C4-2B (cell line): Measurements from ENCODE around the gene TUBA1B.

ENCODE experiments used
- H3K27ac ChIP-seq: fragments of 450-650 bp; 2 replicates; pipeline ENCODE4 v1.5.1; 2017
- ZFX ChIP-seq: fragments of 450-650 bp; IDR thresholded peaks from 2 replicates; pipeline ENCODE4 v1.6.1; 2017
- TF ChIP-seq, protein P1 (sequence below): fragments of 450-650 bp; conservative IDR thresholded peaks from 2 replicates; pipeline ENCODE4 v1.5.1; 2017; ENCODE audit warnings: mild to moderate bottlenecking

The TUBA1B gene

DNA sequence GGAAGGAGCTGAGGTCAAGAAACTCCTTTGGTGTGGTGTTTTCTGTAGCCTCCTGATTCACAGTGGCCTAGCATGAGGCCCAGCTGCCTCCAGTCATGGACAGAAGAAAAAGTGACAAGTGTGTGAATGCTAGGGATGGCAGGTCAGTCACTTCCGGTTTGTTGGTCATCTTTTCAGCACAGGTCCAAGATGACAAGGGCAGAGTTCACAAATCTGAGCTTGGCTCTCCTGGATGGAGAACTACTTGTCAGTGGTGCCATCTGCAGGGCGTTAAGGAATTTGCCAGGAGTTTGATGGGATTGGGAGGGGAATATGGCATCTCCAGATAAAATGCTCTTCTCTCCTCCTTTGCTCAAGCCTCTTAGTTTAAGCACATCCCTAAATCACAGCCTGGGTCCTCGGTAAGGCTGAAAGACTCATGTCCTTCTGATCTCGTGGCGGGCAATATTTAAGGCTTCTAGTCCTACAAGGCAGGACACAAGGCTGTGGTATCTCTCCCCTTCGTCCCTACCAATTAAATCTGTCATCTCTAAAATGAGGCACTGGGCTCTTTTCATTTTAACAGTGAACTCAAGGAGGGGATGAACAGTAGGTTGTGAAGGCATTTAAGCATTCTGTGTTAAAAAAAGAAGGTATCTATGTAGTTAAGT, 10.0 kb downstream of the TUBA1B start:
- no peak overlapping the region for H3K27ac ChIP-seq
- TF ChIP-seq, protein P1, sequence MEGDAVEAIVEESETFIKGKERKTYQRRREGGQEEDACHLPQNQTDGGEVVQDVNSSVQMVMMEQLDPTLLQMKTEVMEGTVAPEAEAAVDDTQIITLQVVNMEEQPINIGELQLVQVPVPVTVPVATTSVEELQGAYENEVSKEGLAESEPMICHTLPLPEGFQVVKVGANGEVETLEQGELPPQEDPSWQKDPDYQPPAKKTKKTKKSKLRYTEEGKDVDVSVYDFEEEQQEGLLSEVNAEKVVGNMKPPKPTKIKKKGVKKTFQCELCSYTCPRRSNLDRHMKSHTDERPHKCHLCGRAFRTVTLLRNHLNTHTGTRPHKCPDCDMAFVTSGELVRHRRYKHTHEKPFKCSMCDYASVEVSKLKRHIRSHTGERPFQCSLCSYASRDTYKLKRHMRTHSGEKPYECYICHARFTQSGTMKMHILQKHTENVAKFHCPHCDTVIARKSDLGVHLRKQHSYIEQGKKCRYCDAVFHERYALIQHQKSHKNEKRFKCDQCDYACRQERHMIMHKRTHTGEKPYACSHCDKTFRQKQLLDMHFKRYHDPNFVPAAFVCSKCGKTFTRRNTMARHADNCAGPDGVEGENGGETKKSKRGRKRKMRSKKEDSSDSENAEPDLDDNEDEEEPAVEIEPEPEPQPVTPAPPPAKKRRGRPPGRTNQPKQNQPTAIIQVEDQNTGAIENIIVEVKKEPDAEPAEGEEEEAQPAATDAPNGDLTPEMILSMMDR: peak; percentile 79
- no peak for TF ChIP-seq ZFX

DNA sequence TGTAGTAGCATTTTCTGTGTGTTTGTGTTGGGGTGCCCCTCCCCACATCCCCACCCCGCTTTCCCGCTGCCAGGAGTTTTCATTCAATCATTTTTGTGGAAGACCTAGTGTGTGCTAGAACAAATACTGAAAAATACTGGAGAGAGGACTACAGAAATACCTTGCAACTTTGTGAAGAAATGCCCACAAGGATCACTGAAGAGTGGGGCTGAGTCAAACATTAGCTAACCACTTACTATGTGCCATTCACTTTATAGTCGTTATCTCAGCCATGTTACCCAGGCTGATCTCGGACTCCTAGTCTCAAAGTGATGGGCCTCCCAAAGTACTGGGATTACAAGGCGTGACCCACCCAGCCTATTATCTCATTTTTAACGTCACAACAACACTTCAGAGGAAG, 20.0 kb downstream of the TUBA1B start:
- peak overlapping the region; percentile 67 for H3K27ac ChIP-seq
- no peak for TF ChIP-seq ZFX
- TF ChIP-seq, protein P1: no peak

DNA sequence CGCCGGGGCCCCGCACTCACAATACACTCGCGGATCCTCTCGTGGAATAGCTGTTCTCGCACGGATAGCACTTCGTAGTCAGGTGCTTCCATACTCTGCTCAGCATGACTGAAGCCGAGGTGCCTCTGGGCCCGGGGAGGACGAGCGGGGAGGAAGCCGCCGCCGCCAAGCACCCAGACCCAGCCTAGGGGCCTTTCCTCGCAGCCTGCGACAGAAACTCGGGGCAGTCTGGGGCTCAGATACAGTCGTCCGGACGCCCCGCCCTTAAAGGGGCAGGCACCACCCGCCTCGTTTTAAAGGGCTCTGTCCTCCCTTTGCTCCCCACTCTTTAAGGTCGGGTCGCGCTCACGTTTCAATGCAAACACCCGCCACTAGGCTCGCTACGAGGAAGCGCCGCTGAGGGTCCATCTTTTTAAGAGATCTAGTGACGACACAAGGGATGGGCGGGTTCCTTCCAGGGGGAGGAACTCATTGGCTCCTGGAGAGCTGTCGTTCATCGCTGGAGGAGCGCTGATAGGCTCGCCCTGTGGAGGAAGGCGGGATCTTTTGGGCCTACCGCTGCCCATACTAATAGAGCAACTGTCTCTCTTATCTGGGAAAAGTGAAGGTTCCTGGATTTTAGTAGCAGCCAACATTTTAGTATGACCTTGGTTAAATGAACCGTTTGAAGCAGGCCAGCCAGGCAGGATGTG, 20.6 kb downstream of the TUBA1B start, which contains the start of gene LMBR1L:
LMBR1L (minus strand) TSS at position 384 of the 692 bp plus-strand sequence; CDS start at position 92, 292 bp downstream.
- TF ChIP-seq ZFX: 0 out of 2 replicates have a peak, but pooled peaks have one; percentile 21
- TF ChIP-seq, protein P1: no peak; the same call in 1 of the 2 replicates
- H3K27ac ChIP-seq: peak within 1 kb of the TSS; percentile 67

DNA sequence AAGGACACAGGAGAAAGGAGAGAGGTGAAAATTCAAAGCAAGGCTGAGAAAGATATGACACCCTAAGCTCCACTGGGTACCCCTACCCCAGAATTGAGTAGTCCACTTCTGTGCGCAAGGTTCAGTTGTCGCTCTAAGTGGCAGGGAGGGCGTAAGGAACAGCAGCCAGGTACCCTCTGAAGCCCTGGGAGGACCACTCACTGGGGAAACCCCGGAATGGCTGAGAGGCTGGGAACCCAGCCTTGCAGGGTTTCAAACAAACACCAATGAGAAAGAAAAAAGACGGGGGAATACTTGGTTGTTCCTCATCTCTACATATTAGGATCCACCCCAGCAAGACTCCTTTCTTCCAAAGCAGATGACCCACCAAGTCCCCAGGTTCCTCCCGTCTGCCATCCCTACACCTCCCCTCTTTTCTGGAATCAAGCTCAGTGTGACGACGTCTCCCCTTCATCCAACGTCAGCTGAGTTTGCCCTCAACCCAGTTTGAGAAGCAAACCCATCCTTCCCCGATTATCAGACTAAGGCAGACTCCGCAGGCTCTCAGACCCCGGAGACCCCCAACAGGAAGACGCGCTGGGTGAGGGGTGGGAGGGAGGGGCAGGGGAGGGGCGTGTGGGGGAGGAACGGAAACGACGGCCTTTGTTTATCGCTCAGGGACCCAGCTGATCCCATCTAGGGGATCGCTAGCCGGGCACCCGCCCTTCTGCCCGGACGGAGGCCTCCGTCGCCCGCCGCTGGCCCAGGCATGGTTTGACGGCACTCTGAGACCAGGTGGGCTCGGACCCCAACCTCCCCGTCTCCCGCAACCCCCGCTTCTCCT, 21.3 kb downstream of the TUBA1B start:
- TF ChIP-seq, protein P1: no peak
- TF ChIP-seq ZFX: no peak
- H3K27ac ChIP-seq: peak overlapping the region; percentile 67

DNA sequence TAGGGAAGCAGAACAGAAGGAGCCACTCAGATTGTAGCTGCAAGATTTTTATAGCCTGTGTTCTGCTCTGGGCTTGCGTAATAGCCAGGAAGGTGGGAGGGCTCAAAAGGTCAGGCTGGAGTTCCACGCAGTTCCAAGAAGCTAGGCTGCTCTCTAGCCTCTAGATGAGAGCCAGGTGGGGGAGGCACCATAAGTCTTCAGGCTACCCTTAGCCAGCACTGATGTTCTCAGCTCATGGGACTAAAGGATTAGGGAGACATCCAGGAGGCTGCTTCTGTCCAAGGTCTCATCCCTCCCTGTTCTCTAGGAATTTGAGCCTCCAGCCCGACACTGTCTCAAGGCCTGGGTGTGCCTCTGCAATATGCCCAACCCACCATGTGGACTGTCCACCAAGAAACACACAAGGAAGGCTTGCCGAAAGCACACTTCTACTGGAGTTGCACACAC, 22.2 kb downstream of the TUBA1B start:
- TF ChIP-seq, protein P1: no peak
- TF ChIP-seq ZFX: no peak
- peak overlapping the region; percentile 67 for H3K27ac ChIP-seq

DNA sequence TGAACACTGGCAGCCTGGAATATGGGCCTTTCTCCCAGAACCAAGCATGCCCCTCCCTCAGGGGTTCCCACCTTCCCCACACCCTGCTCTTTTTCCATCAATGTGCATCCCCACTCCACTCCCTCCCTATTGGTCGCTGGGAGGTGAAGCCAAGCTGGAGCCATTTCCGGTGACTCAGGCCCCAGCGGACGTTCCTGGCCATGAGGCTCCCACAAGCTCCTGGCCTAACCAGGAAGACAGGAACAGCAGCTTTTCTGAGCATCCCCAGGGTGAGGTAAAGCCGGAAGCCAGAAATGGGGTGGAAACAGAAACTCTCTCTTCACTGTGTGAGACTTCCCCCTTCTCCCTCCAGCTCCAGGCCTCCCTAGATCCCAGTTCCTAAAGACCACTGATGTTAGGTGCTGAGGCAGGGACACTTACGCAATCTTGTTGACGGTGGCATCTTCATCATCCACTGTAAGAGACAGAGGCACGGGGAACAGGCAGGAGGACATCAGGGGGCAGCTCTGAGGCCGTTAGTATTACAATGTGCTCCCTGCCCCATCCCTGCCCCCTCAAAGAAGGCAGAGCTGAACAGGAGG, 25.6 kb downstream of the TUBA1B start:
- H3K27ac ChIP-seq: peak overlapping the region; percentile 3
- no peak for TF ChIP-seq ZFX
- TF ChIP-seq, protein P1: no peak
